GM18517 (cell line): Measurements from ENCODE around the gene INPP5J.
"Not testable (repeated sequence)": the region's sequence is repeated elsewhere in the genome, so short reads cannot be mapped to it uniquely, and the experiment has no call there.

Experiments used
- ATAC-seq: cut with Tn5 transposase; IDR thresholded peaks from one replicate; pipeline ENCODE4 v1.9.1; 2021; ENCODE audit warnings: mild to moderate bottlenecking, moderate library complexity; ENCODE audit not compliant: unreplicated experiment

INPP5J gene

DNA sequence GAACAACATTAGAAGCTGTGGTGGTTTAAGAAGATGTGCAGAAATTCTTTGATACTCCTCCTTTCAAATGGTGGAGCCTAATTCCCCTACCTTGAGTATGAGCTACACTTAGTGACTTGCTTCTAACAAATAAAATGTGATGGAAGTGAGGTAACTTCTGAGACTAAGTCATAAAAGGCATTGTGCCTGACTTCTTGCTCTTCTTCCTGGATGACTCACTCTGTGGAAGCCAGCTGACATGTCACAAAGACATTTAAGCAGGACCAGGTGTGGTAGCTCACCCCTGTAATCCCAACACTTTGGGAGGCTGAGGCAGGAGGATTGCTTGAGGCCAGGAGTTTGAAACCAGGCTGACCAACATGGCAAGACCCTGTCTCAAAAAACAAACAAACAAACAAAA lies 21.5 kb downstream of the INPP5J start:
- no peak for ATAC-seq

DNA sequence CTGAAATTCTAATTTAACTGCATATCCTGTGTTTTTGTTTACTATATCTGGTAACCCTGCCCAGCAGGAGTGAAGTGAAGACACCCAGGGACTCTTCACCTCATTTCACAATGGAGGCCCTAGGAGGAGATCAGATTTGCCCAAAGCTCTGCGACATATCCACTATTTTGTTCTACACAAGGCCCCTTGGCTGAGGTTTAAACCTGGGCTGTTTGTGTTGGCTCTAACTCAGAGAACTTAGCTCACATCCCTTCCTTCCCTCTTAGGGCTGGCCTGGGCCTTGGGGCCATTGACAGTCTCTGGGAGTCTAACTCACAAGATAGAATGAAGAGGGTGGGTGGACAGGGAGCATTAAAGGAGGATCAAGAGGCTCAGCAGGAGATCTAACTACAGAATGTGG lies 25.7 kb downstream of the INPP5J start:
- ATAC-seq, result no peak

DNA sequence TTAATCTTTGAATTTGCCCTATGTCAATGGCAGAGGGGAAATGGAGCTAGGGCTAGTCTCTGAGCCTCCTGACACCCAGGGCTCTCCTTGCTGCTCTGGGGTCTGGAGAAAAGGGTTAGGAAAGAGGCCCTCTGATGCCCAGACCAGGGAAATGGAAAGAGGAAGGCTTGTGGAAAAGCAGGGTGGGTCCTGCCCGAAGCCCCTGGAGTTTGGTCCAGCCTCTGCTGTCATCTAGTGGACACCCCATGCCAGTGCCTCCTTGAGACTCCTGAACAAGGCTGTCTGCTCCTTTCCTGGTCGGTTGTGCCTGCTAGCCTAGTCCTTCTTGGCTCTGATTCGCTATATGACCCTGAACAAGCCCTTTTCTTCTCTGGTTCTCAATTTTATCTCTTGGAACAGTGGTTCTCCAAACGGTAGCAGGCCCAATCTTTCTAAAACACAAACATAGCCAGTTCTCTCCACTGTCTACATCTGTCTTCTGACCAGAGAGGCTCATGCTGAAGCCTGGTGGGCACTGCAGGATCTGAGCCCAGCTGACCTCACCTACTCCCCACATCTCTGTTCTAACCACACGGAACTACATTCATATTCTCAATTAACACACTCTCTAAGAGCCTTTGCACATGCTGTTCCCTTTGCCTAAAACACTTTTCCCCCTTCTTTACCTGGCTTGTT lies 26.3 kb downstream of the INPP5J start:
- ATAC-seq, result no peak

DNA sequence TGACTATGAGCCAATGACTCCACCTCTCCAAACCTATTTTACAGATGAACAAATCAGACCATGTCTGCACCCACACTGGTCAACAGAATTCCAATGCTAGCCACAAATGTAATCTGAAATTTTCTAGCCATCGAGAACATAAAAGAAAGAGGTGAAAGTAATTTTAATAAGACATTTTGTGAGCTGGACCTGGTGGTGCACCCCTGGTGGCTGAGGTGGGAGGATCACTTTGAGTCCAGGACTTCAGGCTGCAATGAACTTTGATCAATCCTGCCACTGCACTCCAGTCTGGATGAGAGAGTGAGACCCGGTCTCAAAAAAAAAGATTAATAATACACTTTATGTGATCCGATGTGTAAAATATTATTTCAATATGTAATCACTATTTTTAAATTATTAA lies 27.8 kb downstream of the INPP5J start:
- ATAC-seq, result no peak

DNA sequence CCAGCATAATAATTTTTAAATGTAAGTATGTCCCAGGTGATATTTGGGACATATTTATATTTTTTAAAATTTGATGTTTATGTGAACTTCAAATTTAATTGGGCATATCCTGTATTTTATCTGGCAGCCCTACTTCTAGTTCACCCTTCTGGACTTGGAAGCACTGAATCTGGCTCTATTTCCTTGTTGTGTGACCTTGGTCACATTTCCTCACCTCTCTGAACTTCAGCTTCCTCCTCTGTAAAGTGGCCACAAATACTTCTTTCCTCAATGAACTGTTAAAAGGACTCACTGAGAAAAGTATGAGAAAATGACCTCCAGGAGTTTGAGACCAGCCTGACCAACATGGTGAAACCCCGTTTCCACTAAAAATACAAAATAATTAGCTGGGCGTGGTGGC lies 29.1 kb downstream of the INPP5J start:
- no peak for ATAC-seq

DNA sequence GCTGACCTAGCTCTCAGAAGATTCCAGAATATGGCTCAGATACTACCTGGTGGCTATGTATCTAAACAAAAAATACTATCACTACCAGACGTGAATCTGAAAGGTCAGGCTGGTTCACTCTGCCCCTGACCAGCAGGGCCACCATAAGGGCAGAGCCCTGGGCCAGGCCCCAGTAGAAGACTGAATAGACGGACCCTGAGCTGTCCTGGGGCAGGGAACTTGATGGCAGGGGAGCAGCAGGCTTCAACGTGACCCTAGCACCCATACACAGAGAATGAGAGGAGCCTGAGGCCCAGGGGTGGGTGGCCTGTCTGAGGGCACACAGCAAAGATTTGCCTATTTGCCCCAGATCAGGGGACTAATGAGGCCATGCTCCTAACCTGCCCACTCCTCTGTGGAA lies 30.6 kb downstream of the INPP5J start:
- ATAC-seq, result no peak

DNA sequence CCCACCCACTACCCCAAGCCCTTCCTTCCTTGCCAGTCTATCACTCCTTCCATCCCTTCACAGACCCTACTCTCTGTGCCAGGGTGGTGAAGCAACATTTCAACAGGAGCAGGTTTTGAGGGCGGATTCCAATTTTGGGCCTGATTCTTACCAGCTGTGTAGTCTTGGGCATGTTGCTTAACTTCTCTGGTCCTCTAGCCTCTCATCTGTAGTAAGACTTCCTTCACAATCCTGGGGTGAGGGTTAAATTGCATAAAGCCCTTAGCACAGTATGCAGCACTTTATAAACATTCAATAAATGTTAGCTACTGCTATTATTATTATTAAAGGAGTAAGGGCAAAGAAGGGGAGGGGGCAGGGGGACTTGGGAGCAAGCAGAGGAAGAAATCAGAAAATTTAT lies 32.2 kb downstream of the INPP5J start:
- no peak for ATAC-seq

DNA sequence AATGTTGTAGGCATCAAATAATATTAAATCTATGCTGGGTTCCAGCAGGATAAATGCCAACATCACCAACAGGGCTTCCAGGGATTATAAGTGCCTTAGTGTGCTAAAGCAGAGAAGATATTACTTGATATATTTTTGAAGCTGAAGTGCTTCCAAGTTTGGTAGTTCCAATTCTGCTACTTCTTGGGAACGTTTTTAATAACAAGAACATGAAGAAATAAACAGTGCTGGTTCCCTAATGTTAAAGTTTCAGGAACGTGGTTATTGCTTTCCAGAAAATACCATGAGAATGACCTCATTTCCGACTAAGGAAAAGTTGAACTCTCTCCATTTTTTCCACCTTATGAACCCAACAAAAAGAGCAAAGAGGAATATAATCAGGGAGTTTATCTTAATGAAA lies 32.7 kb downstream of the INPP5J start:
- ATAC-seq, result no peak

DNA sequence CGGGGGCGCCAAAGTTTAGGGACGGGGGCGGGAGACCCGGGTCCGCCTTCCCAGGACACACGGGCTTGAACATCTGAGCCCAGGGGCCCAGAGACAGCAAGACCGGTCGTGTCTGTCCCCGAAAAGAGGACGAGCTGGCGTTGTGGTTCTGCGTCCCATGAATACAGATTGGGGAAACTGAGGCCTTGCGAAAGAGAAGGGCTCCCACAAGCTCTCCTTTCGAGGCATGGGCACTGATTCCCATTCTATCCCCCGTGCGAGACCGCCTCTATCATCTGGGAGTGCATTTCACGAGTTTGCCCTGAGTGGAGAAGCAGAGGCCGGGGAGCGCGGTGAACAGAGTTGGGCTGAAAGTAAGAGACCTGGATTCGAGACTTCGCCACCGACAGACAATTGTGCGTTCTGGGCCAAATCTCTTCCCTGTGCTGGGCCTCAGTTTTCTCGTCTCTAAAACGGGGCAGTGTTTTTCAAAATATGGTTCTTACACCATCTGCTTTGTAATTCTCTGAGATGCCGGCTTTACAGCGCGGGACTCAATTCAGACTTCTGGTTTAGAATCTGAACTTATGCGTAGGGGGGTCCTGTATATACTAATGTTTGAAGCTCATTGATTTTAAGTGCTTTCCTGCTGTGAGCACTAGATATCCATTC lies 37.7 kb downstream of the INPP5J start:
- no peak for ATAC-seq

DNA sequence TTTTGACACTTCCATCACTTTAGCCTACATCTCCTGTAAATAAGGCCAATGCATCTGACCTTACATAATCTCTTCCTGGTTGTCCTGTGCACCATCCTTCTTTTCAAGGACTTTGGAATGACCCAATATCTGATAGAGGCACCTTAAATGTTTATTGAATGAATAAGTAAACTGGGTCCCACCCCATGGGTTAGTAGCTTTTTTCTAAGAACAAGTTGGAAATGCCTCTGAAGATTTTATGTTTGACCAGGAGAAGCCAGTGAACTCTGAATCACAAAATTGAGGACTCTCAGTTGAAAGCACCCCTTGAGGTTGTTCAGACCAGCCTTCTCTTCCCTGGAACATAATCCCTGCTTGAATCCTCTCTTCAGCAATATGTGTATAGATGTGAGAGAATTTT lies 38.6 kb downstream of the INPP5J start:
- ATAC-seq, result no peak

DNA sequence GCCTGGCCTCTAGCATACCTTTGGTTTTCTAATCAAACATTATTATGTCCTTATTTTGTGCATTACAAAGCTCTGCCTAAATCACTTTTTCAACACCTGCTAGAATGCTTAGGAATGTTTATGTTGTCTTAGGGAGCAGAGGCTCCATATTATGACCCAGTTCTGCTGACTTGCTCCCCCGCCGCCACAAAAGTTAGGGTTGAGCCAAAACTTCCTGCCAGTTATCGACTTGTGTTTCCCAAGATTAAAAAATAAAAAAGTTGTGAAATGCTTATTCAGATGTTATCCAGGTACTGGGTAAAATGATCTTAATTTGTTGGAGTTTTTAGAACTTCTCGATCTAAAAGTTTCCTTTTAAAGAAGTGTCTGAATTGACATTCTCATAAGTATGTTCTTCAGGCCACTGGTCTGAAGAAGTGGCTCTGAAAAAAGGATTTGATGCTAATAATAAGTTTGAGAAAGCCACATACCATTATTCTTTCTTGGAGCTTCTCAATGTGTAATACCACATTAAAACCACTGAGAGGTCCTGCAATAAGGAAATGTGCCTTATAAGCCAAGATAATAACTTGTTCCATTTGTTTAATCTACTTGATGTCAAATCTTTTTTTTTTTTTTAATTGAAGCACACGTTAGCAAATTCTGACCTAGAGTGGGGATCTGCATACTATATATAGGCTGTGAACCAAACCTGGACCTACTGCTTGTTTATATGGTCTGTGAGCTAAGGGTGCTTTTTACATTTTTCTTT lies 39.4 kb downstream of the INPP5J start:
- no peak for ATAC-seq

DNA sequence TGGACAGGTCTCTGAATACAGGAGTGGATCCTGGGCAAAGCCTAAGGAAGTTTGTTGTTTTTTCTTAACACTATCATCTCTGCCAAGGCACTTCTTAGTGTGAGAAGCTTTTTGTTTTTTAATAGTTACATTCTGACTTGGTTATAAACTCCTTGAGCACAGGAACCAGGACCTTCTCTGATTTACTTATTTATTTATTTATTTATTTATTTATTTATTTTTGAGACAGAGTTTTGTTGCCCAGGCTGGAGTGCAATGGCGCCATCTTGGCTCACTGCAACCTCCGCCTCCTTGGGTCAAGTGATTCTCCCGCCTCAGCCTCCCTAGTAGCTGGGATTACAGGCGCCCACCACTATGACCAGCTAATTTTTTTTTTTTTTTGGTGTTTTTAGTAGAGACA lies 48.2 kb downstream of the INPP5J start:
- no peak for ATAC-seq

DNA sequence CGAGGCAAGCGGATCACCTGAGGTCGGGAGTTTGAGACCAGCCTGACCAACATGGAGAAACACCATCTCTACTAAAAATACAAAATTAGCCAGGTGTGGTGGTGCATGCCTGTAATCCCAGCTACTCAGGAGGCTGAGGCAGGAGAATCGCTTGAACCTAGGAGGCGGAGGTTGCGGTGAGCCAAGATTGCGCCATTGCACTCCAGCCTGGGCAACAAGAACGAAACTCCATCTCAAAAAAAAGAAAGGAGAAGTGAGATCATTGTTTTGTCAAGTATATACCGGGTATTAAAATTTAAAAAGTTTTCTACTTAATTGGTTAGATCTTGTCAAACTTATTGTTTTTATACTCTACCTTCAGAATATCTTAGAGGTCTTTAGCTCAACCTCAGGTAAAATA lies 49.0 kb downstream of the INPP5J start:
- ATAC-seq, result not testable (repeated sequence)

DNA sequence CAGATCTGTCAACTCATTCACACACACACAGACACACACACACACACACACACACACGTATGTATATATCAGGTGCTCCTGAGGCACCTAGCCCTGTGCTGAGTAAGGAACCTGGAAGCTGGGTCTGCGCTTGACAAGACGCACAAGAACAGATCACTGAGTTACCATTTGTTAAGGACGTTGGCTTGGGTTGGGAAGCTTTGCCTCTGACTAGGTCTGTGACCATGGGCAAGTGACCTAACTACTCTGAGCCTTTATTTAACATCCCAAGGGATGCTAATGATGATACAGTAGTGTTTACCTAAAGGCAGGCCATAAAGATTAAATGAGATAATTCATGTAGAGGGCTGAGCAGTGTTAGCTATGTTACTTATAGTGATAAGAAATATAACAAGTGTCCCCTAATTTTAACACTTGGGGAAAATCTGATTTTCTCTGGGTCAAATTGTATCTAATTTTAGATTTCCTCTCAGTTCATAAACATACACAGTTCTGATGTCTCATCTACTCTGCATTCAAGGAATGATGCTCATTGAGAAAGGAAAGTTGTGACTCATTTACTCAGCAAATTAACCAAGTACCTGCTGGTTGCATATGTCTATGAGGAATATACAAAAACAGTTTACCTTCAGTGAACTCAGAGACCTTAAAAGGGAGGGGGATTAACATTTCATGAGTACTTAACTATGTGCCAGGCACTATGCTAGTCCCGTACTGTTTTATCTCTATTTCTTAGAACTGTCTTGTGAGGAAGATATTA lies 50.8 kb downstream of the INPP5J start:
- ATAC-seq, result no peak

DNA sequence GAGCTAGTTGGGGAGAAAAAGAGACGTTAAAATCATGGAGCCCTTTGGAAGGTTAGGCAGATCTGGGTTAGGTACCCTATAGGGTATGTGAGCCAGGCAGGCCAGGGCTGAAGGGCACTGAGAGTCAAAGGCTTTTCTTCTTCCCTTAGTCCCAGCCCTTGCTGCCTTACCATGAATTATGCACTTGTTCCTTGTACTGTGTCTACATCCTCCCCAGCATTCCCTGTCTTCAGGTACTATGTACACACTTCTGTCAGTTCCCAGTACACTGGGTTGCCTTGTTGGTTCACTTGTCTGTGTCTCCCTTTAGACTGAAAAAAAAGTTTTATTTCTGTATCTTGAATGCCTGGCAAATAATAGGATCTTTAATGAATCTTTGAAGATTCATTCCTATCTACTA lies 54.2 kb downstream of the INPP5J start:
- ATAC-seq, result no peak

DNA sequence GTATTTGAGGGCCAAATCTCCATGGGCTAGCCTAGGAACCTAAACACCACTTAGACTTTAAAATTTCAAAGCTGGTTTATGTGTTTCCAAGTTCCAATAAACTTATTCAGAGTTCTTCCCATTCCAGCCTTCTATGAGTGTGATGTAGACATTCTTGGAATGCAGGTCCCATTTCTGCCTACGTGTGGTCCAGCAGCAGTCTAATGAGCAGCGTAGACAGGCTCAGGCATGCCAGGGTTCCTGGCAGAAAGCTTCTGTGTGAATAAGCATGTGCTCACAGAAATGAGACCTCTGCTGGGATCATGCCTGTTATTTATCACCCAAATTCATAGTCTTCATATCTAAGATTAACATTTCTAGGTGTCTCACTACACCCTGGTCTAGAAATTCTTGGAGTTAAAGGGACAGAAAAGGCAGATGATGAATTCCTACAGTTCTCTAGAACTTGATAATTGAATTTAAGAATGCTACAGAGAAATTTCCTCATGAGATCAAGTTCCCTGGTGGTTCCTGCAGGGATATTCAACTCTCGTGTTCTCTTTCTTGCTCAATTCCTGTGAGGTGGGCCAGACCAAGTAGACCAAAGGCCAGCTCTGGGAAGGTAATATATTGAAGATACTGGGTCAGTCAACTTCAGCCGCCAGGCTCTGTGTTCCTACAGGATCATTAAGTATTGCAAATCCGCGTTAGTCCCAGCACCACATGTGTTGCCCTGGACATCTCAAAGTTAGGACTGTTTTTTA lies 54.8 kb downstream of the INPP5J start:
- no peak for ATAC-seq

DNA sequence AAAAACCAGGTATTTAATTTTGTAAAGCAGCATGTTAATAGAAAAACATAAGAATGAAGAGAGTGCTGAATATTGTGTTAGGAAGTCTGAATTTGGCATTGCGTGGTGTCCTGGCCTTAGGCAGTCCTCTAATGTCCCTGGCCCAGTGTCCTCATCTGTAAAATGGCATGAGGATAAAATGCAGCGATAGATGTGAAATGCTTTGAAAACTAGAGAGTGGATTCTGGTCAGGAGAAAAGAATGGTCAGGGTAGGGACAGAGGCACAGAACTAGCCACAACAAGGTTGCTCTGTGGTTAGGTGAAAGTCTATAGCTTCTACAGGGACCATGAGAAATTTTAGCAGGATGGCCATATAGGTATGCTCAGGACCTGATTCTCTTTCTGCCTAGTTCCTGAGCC lies 56.1 kb downstream of the INPP5J start:
- ATAC-seq, result no peak

DNA sequence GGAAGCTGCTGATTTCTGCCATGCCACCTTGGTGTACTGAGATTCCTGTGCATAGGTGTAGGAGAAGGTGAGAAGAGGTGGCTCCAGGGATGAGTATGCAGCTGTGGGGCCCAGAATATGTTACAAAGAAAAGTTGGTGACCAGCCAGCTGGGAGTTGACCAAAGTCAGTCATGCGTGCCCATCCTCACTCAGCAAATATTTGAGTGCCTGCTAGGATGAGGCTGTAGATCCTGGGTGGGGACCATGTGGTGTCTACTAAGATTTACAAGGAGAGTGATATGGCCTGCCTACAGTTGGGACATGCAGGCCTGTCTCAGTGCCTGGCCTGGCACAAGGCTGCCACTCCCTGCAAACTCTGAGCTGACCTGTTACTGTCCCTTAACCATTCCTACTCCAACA lies 56.6 kb downstream of the INPP5J start:
- ATAC-seq, result no peak

DNA sequence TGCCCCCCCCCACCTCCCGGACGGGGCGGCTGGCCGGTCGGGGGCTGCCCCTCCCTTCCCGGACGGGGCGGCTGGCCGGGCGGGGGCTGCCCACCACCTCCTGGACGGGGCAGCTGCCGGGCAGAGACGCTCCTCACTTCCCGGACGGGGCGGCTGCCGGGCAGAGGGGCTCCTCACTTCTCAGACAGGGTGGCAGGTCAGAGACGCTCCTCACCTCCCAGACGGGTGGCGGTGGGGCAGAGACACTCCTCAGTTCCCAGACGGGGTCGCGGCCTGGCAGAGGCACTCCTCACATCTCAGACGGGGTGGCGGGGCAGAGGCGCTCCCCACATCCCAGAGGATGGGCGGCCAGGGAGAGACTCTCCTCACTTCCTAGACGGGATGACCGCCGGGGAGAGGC lies 61.2 kb downstream of the INPP5J start:
- ATAC-seq, result no peak
